K562 (cell line): Measurements from ENCODE around the gene FOXO3. TPM values are rescaled to one million over a fixed set of nuclear protein-coding genes. Genes with fewer than 3 reads are reported as not detected.

Experiments used
- FOXJ2 ChIP-seq: fragments of 200-800 bp; sonication (Bioruptor generic); IDR thresholded peaks from 2 replicates; pipeline ENCODE4 v1.6.1; 2016; ENCODE audit warnings: missing genetic modification characterization, missing compliant biosample characterization
- NFATC3 ChIP-seq: fragments of 450-650 bp; IDR thresholded peaks from 2 replicates; pipeline ENCODE4 v1.6.1; 2017; ENCODE audit warnings: mild to moderate bottlenecking
- NFE2L1 ChIP-seq: fragments of 450-650 bp; IDR thresholded peaks from 2 replicates; pipeline ENCODE4 v1.6.1; 2016; ENCODE audit warnings: missing genetic modification characterization, low read depth, mild to moderate bottlenecking, missing compliant biosample characterization, moderate library complexity, borderline replicate concordance
- POLR3A ChIP-seq: IDR thresholded peaks from 2 replicates; pipeline ENCODE4 v1.6.1; 2011; ENCODE audit warnings: borderline replicate concordance, mild to moderate bottlenecking, moderate library complexity; ENCODE audit not compliant: insufficient read length, insufficient read depth; ENCODE audit errors: extremely low read depth
- SMAD4 ChIP-seq: fragments of 250-450 bp; sonication (Bioruptor Pico); conservative IDR thresholded peaks from 2 replicates; pipeline ENCODE4 v1.8.0; 2021; ENCODE audit warnings: inconsistent platforms, mild to moderate bottlenecking, moderate library complexity
- SP2 ChIP-seq: IDR thresholded peaks from 2 replicates; pipeline ENCODE4 v1.6.1; 2011; ENCODE audit warnings: mild to moderate bottlenecking, low read depth, low read length, moderate library complexity; ENCODE audit not compliant: poor library complexity, severe bottlenecking; ENCODE audit errors: extremely low read depth
- polyA plus RNA-seq, 8 experiments: library from polyadenylated mRNA; depleted of rRNA in 4 of 8; stranded (reverse) in 5 of 8; unstranded in 3 of 8; fragments of >200 nt; fragmentation: Nextera tagmentation in 2 of 8; fragmentation: Illumina TruSeq in 1 of 8; extraction: Ambion mirVana in 2 of 8; extraction: Trizol in 1 of 8; gene quantifications; 2 replicates each; pipeline versions ENCODE4 v1.2.1 to v1.2.3, GENCODE V29; 2011 to 2014; ENCODE audit warnings: inconsistent platforms in 1 of 8, missing spikeins in 1 of 8
- total RNA-seq, 7 experiments: library from RNA; depleted of rRNA in 6 of 7; stranded (reverse); fragments of >200 nt in 6 of 7; fragmentation: Illumina TruSeq in 2 of 7; extraction: Trizol in 2 of 7; gene quantifications; 2 replicates each; pipeline versions ENCODE4 v1.2.1 to v1.2.3, GENCODE V29; 2011 to 2021; ENCODE audit warnings: low replicate concordance in 1 of 7
- TF ChIP-seq, protein P1 (sequence below): fragments of 450-650 bp; formaldehyde crosslinking; IDR thresholded peaks from 2 replicates; pipeline ENCODE4 v1.4.0; 2022; ENCODE audit warnings: mild to moderate bottlenecking, moderate library complexity
- TF ChIP-seq, protein P2 (sequence below): fragments of 250-450 bp; sonication (Bioruptor Pico); IDR thresholded peaks from 2 replicates; pipeline ENCODE4 v1.8.0; 2021; ENCODE audit warnings: borderline replicate concordance, mild to moderate bottlenecking, moderate library complexity; ENCODE audit not compliant: poor library complexity, severe bottlenecking
- TF ChIP-seq, protein P3 (sequence below): sonication (generic); formaldehyde crosslinking; IDR thresholded peaks from 2 replicates; pipeline ENCODE4 v1.9.0; 2022; ENCODE audit warnings: mild to moderate bottlenecking, missing genetic modification reagents
- TF ChIP-seq, protein P4 (sequence below): fragments of 250-450 bp; sonication (Bioruptor Pico); IDR thresholded peaks from 2 replicates; pipeline ENCODE4 v1.8.0; 2022; ENCODE audit warnings: moderate library complexity, mild to moderate bottlenecking, inconsistent platforms
- TF ChIP-seq, protein P5 (sequence below): fragments of 250-450 bp; sonication (Bioruptor Pico); IDR thresholded peaks from 2 replicates; pipeline ENCODE4 v1.8.0; 2021; ENCODE audit warnings: moderate library complexity, mild to moderate bottlenecking, inconsistent platforms
- TF ChIP-seq, protein P6 (sequence below): sonication (generic); formaldehyde crosslinking; IDR thresholded peaks from 2 replicates; pipeline ENCODE4 v1.8.0; 2023; ENCODE audit warnings: mild to moderate bottlenecking, missing genetic modification reagents

The FOXO3 gene
- total and polyA plus RNA-seq, 9 of the 15 experiments (the other 6 are each of a cell fraction or from before 2014, with no cell fraction given), result 3.0 to 14.6 (median 6.0) TPM

DNA sequence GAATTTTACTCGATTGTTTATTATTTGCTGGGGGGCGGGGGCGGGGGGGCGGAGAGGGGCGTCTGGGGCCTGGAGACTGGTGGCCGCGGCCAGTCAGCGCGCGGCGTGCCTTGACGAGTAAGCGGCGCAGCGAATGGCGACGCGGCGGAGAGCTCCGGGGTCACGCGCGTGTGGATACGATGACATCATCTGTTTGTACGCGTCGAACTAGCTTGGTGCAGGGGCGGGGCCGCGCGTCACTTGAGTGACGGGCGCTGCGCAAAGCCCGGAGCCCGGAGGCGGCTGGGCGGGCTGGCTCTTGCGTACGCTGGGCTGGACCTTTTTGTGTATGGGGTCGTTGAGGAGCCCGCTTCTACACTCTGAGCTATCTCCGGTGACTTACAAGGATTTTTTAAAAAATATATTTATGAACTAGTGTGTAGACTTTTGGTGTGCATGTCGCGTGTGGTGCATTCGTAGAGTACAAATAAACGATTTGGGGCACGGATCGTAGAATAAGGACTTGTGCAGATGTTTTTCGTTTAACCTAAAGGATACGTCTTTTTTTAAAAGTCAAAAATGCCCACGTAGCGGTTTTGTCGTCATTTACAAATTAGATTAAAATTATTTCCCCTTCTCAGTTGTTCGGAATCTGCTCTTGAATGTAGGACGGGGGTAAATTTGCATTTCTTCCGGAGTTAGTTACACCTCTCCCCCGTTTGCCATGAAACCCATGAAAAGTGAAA is 2.2 kb upstream of the FOXO3 start (continued):
- TF ChIP-seq SMAD4 (CRISPR knock-in tag) (peak; percentile 28), POLR3A (no peak), NFE2L1 (tag) (no peak), SP2 (peak; percentile 45), NFATC3 (no peak), FOXJ2 (tag) (peak; percentile 89)
- TF ChIP-seq, protein P1, sequence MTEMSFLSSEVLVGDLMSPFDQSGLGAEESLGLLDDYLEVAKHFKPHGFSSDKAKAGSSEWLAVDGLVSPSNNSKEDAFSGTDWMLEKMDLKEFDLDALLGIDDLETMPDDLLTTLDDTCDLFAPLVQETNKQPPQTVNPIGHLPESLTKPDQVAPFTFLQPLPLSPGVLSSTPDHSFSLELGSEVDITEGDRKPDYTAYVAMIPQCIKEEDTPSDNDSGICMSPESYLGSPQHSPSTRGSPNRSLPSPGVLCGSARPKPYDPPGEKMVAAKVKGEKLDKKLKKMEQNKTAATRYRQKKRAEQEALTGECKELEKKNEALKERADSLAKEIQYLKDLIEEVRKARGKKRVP (CRISPR knock-in tag), result 0 out of 2 replicates have a peak, but pooled peaks have one; percentile 14
- TF ChIP-seq, protein P2, sequence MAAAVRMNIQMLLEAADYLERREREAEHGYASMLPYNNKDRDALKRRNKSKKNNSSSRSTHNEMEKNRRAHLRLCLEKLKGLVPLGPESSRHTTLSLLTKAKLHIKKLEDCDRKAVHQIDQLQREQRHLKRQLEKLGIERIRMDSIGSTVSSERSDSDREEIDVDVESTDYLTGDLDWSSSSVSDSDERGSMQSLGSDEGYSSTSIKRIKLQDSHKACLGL (CRISPR knock-in tag), result no peak
- TF ChIP-seq, protein P3, sequence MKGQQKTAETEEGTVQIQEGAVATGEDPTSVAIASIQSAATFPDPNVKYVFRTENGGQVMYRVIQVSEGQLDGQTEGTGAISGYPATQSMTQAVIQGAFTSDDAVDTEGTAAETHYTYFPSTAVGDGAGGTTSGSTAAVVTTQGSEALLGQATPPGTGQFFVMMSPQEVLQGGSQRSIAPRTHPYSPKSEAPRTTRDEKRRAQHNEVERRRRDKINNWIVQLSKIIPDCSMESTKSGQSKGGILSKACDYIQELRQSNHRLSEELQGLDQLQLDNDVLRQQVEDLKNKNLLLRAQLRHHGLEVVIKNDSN (CRISPR knock-in tag), result peak; percentile 74
- TF ChIP-seq, protein P4, sequence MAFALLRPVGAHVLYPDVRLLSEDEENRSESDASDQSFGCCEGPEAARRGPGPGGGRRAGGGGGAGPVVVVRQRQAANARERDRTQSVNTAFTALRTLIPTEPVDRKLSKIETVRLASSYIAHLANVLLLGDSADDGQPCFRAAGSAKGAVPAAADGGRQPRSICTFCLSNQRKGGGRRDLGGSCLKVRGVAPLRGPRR (CRISPR knock-in tag), result no peak
- TF ChIP-seq, protein P5, sequence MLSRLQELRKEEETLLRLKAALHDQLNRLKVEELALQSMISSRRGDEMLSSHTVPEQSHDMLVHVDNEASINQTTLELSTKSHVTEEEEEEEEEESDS (CRISPR knock-in tag), result no peak
- TF ChIP-seq, protein P6, sequence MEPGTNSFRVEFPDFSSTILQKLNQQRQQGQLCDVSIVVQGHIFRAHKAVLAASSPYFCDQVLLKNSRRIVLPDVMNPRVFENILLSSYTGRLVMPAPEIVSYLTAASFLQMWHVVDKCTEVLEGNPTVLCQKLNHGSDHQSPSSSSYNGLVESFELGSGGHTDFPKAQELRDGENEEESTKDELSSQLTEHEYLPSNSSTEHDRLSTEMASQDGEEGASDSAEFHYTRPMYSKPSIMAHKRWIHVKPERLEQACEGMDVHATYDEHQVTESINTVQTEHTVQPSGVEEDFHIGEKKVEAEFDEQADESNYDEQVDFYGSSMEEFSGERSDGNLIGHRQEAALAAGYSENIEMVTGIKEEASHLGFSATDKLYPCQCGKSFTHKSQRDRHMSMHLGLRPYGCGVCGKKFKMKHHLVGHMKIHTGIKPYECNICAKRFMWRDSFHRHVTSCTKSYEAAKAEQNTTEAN (CRISPR knock-in tag), result no peak
